Endothelial cell (in vitro differentiated cells): ENCODE results near the gene TEC. TPM values are rescaled to one million over a fixed set of nuclear protein-coding genes. Genes with fewer than 3 reads are reported as not detected.

Experiments
- DNase-seq: peaks from one replicate; pipeline ENCODE4 v3.0.0; 2021; ENCODE audit warnings: low spot score
- H3K27ac Mint-ChIP-seq: one replicate; pipeline ENCODE4 v1.8.0; 2021; ENCODE audit warnings: mixed read lengths, inconsistent platforms; ENCODE audit not compliant: unreplicated experiment
- H3K27me3 Mint-ChIP-seq: one replicate; pipeline ENCODE4 v1.8.0; 2021; ENCODE audit warnings: mild to moderate bottlenecking, moderate library complexity, mixed read lengths, inconsistent platforms; ENCODE audit not compliant: unreplicated experiment
- H3K36me3 Mint-ChIP-seq: one replicate; pipeline ENCODE4 v1.8.0; 2021; ENCODE audit warnings: mild to moderate bottlenecking, low read depth, mixed read lengths, inconsistent platforms; ENCODE audit not compliant: unreplicated experiment
- H3K4me1 Mint-ChIP-seq: one replicate; pipeline ENCODE4 v1.8.0; 2021; ENCODE audit warnings: mild to moderate bottlenecking, mixed read lengths, inconsistent platforms; ENCODE audit not compliant: unreplicated experiment
- H3K4me3 Mint-ChIP-seq: one replicate; pipeline ENCODE4 v1.8.0; 2021; ENCODE audit warnings: mild to moderate bottlenecking, mixed read lengths, inconsistent platforms; ENCODE audit not compliant: unreplicated experiment
- H3K9me3 Mint-ChIP-seq: one replicate; pipeline ENCODE4 v1.8.0; 2021; ENCODE audit warnings: mixed read lengths, inconsistent platforms; ENCODE audit not compliant: unreplicated experiment
- total RNA-seq: library from RNA; stranded (reverse); fragmentation: NEBNext Ultra II Directional; extraction: Animal tissue kit (Norgen Biotek cat#: 25700); gene quantifications from one replicate; pipeline ENCODE4 v1.2.1, GENCODE V29; 2021; ENCODE audit not compliant: unreplicated experiment
- TF ChIP-seq, protein P1 (sequence below): fragments of 200-600 bp; sonication (generic); IDR thresholded peaks from one replicate; pipeline ENCODE4 v1.5.0; 2021; ENCODE audit warnings: antibody characterized with exemption; ENCODE audit not compliant: unreplicated experiment

The TEC gene
- total RNA-seq, 1 donor from 2014 or later: 1.9 TPM

GRCh38 chr4:48149827-48150370, 119.7 kb downstream of the TEC start:
- TF ChIP-seq, protein P1, sequence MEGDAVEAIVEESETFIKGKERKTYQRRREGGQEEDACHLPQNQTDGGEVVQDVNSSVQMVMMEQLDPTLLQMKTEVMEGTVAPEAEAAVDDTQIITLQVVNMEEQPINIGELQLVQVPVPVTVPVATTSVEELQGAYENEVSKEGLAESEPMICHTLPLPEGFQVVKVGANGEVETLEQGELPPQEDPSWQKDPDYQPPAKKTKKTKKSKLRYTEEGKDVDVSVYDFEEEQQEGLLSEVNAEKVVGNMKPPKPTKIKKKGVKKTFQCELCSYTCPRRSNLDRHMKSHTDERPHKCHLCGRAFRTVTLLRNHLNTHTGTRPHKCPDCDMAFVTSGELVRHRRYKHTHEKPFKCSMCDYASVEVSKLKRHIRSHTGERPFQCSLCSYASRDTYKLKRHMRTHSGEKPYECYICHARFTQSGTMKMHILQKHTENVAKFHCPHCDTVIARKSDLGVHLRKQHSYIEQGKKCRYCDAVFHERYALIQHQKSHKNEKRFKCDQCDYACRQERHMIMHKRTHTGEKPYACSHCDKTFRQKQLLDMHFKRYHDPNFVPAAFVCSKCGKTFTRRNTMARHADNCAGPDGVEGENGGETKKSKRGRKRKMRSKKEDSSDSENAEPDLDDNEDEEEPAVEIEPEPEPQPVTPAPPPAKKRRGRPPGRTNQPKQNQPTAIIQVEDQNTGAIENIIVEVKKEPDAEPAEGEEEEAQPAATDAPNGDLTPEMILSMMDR: no peak
- Mint-ChIP-seq H3K4me1 (no peaks in the 10 kb centered on the region), H3K4me3 (no peak overlapping the region), H3K27ac (no peak overlapping the region), H3K36me3 (peaks cover 16% of the 10 kb centered on the region), H3K27me3 (no peaks in the 10 kb centered on the region), H3K9me3 (no peaks in the 10 kb centered on the region)
- no peak for DNase-seq

DNA sequence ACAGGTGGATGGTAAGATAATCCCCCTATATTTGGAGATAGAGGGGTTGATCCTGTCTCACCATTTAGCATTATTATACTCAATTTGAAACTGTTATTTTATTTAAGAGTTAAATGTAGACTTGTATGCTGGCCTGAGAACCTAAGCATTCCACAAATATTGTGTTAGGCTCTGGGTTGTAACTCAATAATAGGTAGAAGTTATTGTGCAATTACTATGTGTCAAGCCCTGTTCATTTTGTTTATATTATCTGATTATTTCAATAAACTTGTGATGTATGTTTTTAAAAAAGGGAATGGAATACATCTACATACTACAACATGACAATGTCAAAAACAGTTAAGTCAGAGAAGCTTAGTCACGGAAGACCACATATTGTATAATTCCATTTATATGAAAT, 122.0 kb downstream of the TEC start:
- no peaks in the 10 kb centered on the region for H3K9me3 Mint-ChIP-seq
- H3K27ac Mint-ChIP-seq: no peak overlapping the region
- no peaks in the 10 kb centered on the region for H3K4me1 Mint-ChIP-seq
- DNase-seq: no peak
- H3K4me3 Mint-ChIP-seq: no peak overlapping the region
- TF ChIP-seq, protein P1: no peak
- H3K27me3 Mint-ChIP-seq: no peaks in the 10 kb centered on the region
- no peaks in the 10 kb centered on the region for H3K36me3 Mint-ChIP-seq

DNA sequence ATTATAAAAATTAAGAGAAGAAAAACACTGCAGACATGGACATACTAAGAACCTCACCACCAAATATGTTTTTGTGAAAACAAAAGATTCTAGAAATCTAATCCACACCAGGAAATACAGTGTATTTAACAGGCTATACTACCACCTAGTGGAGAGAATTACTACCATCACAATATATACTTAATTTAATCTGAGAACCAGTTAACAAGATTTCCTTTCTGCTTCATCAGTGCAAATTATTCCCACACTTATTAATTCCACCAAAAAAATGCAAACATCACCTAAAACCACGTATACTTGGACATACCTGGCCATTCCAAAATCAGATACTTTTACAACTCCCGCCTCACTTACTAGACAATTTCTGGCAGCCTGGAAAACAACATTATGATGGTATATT, 128.6 kb downstream of the TEC start:
- Mint-ChIP-seq H3K9me3 (no peaks in the 10 kb centered on the region), H3K27me3 (no peaks in the 10 kb centered on the region), H3K4me3 (no peak overlapping the region), H3K36me3 (no peaks in the 10 kb centered on the region), H3K4me1 (no peaks in the 10 kb centered on the region), H3K27ac (no peak overlapping the region)
- TF ChIP-seq, protein P1: peak; percentile 73
- no peak for DNase-seq

GRCh38 chr4:48139691-48140090, 129.9 kb downstream of the TEC start:
- TF ChIP-seq, protein P1: no peak
- no peaks in the 10 kb centered on the region for H3K4me1 Mint-ChIP-seq
- no peaks in the 10 kb centered on the region for H3K36me3 Mint-ChIP-seq
- no peak overlapping the region for H3K4me3 Mint-ChIP-seq
- no peak overlapping the region for H3K27ac Mint-ChIP-seq
- H3K9me3 Mint-ChIP-seq: no peaks in the 10 kb centered on the region
- H3K27me3 Mint-ChIP-seq: peaks cover 2% of the 10 kb centered on the region
- DNase-seq: no peak

DNA sequence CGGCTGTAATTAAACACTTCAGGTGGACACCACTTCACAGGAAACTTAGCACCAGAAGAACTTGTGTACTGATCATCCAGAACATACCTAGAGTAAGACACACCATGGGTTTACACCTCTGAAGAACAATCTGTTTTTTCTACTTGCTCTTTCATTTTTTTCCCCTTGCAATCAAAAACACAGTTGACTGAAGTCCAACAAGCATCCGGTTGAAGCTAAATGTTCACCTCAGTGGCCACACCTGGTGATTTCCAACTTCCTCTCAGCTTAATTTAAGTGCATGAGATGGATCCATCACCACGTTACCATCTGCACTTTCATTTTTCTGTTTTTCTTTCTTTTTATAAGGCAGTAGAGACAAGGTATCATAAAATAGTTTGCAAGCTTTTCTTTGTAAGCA, 130.7 kb downstream of the TEC start:
- no peak overlapping the region for H3K27ac Mint-ChIP-seq
- DNase-seq: no peak
- H3K9me3 Mint-ChIP-seq: no peaks in the 10 kb centered on the region
- no peaks in the 10 kb centered on the region for H3K4me1 Mint-ChIP-seq
- H3K36me3 Mint-ChIP-seq: no peaks in the 10 kb centered on the region
- TF ChIP-seq, protein P1: no peak
- peaks cover 2% of the 10 kb centered on the region for H3K27me3 Mint-ChIP-seq
- H3K4me3 Mint-ChIP-seq: no peak overlapping the region
